ENCODE measurements around the gene BRAT1.

Gene BRAT1

GRCh38 chr7:2570021-2570420, 14.7 kb upstream of the BRAT1 start:
- Histone ChIP-seq H3F3A (ENCODE audit: insufficient read depth, low read length) (peaks cover 16% of the 10 kb centered on the region), H2AFZ (ENCODE audit: low read length) (no peak overlapping the region), H3K4me2 (ENCODE audit: low read depth, low read length) (no peak overlapping the region), H3K27me3 (replicated peaks; ENCODE audit: insufficient read depth, low read length) (no peaks in the 10 kb centered on the region), H3K9ac (ENCODE audit: low read length) (no peak overlapping the region), H3K36me3 (replicated peaks; ENCODE audit: insufficient read depth, low read length) (no peaks in the 10 kb centered on the region), H3K4me3 (ENCODE audit: low read length) (no peak overlapping the region), H4K20me1 (ENCODE audit: insufficient read depth, low read length) (no peaks in the 10 kb centered on the region), H3K79me2 (ENCODE audit: low read length) (peaks cover 5% of the 10 kb centered on the region; the same call in 1 of the 2 replicates), H3K9me2 (replicated peaks; ENCODE audit: insufficient read depth, low read length) (no peaks in the 10 kb centered on the region), H3K4me1 (ENCODE audit: low read length) (peaks cover 14% of the 10 kb centered on the region), H3K9me3 (replicated peaks; ENCODE audit: insufficient read depth, low read length) (no peaks in the 10 kb centered on the region), H3K27ac (ENCODE audit: low read length) (no peak overlapping the region)
- TF ChIP-seq EZH2 (optimal IDR thresholded peaks at IDR 0.05; ENCODE audit: low read depth, low read length) = no peak
- no peak for TF ChIP-seq EZH2phosphoT487 (IDR thresholded peaks at IDR 0.05; ENCODE audit: low read length)
- no peak for TF ChIP-seq CTCF (IDR thresholded peaks at IDR 0.05; ENCODE audit: low read length)
- DNase-seq = no peak

GRCh38 chr7:2569421-2569820, 14.1 kb upstream of the BRAT1 start:
- H3K4me3 ChIP-seq (ENCODE audit: low read length) = no peak overlapping the region
- peaks cover 10% of the 10 kb centered on the region for H3K79me2 ChIP-seq (ENCODE audit: low read length)
- H3K9ac ChIP-seq (ENCODE audit: low read length) = no peak overlapping the region
- DNase-seq = no peak
- H2AFZ ChIP-seq (ENCODE audit: low read length) = no peak overlapping the region
- TF ChIP-seq EZH2 (optimal IDR thresholded peaks at IDR 0.05; ENCODE audit: low read depth, low read length) (no peak), EZH2phosphoT487 (IDR thresholded peaks at IDR 0.05; ENCODE audit: low read length) (no peak), CTCF (IDR thresholded peaks at IDR 0.05; ENCODE audit: low read length) (no peak)
- H3K4me2 ChIP-seq (ENCODE audit: low read depth, low read length) = no peak overlapping the region
- H3K4me1 ChIP-seq (ENCODE audit: low read length) = peaks cover 14% of the 10 kb centered on the region
- H3K36me3 ChIP-seq (replicated peaks; ENCODE audit: insufficient read depth, low read length) = no peaks in the 10 kb centered on the region
- H3F3A ChIP-seq (ENCODE audit: insufficient read depth, low read length) = peaks cover 16% of the 10 kb centered on the region
- no peaks in the 10 kb centered on the region for H3K27me3 ChIP-seq (replicated peaks; ENCODE audit: insufficient read depth, low read length)
- H3K27ac ChIP-seq (ENCODE audit: low read length) = no peak overlapping the region
- H4K20me1 ChIP-seq (ENCODE audit: insufficient read depth, low read length) = no peaks in the 10 kb centered on the region
- no peaks in the 10 kb centered on the region for H3K9me3 ChIP-seq (replicated peaks; ENCODE audit: insufficient read depth, low read length)
- no peaks in the 10 kb centered on the region for H3K9me2 ChIP-seq (replicated peaks; ENCODE audit: insufficient read depth, low read length)

GRCh38 chr7:2568521-2569223, 13.3 kb upstream of the BRAT1 start:
- H2AFZ ChIP-seq (ENCODE audit: low read length) = no peak overlapping the region
- no peak for DNase-seq
- TF ChIP-seq EZH2phosphoT487 (IDR thresholded peaks at IDR 0.05; ENCODE audit: low read length) (no peak), EZH2 (optimal IDR thresholded peaks at IDR 0.05; ENCODE audit: low read depth, low read length) (no peak), CTCF (IDR thresholded peaks at IDR 0.05; ENCODE audit: low read length) (no peak)
- H3K9me2 ChIP-seq (replicated peaks; ENCODE audit: insufficient read depth, low read length) = no peaks in the 10 kb centered on the region
- H3K79me2 ChIP-seq (ENCODE audit: low read length) = peaks cover 10% of the 10 kb centered on the region
- peaks cover 14% of the 10 kb centered on the region for H3K4me1 ChIP-seq (ENCODE audit: low read length)
- H3K36me3 ChIP-seq (replicated peaks; ENCODE audit: insufficient read depth, low read length) = no peaks in the 10 kb centered on the region
- no peaks in the 10 kb centered on the region for H4K20me1 ChIP-seq (ENCODE audit: insufficient read depth, low read length)
- H3K4me2 ChIP-seq (ENCODE audit: low read depth, low read length) = no peak overlapping the region
- H3K9ac ChIP-seq (ENCODE audit: low read length) = no peak overlapping the region
- H3K27me3 ChIP-seq (replicated peaks; ENCODE audit: insufficient read depth, low read length) = no peaks in the 10 kb centered on the region
- H3K4me3 ChIP-seq (ENCODE audit: low read length) = no peak overlapping the region
- peaks cover 16% of the 10 kb centered on the region for H3F3A ChIP-seq (ENCODE audit: insufficient read depth, low read length)
- no peak overlapping the region for H3K27ac ChIP-seq (ENCODE audit: low read length)
- no peaks in the 10 kb centered on the region for H3K9me3 ChIP-seq (replicated peaks; ENCODE audit: insufficient read depth, low read length)
